NCI-H2029 treated with DMSO at 0.1 percent for 48 hours (cell line): Measurements from ENCODE around the gene FOXP1.
"Not testable (repeated sequence)": the region's sequence is repeated elsewhere in the genome, so short reads cannot be mapped to it uniquely, and the experiment has no call there.

ENCODE experiments used
- DNase-seq: peaks from one replicate; lab custom pipeline; 2025; lab: John Stamatoyannopoulos, UW

Gene FOXP1

DNA sequence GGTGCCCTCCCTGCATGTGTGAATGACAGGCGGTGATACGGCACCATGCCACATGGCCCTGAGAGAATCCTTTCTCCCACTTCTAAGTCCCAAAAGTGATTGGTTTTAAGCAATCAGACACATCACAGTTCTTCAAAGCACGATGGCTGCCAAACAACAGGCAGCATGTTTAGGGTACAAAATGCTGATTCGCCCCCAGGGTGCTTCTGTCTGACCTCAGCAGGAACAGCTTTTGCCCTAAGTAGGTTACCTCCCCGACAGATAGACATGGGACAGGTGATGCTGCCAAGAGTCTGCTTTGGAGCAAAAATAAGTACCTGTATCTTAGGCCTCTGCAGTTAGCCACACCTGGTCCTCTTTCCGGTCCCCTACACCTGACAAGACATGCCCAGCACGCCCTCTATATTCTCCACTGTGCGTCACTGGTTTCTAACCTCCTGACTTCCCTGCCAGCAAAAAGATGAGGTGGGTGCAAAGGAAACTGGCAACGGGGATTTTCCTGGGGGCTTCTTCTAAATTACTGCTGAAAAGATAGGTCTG, 549.8 kb downstream of the FOXP1 start:
- no peak for DNase-seq

DNA sequence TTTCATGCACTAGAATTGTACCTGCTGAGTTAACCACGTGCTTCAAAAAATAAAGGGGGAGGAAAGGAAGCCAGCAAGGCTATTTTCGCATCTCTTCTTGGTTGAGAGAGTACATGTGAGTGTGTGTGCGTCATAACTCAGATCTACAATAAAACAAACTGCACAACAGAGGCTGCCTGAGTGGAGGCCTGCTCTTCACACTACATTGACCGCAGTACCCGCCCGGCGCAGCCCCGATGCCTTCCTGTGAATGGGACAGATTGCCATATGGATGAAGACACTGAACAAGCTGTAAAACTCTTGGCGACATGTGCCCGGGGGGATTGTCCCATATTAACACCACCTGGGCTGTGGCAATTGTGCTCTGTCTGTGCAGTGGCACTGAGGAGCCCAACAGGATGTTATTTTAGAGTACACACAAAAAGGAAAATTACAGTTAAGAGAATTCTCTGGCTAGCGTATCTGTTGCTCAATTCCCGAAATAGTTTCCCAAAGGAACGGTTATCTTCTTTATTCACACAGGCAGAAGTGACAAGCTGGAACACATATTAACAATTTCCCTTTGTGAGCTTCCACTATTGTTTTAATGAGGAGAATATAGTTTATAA, 551.5 kb downstream of the FOXP1 start:
- DNase-seq = no peak

DNA sequence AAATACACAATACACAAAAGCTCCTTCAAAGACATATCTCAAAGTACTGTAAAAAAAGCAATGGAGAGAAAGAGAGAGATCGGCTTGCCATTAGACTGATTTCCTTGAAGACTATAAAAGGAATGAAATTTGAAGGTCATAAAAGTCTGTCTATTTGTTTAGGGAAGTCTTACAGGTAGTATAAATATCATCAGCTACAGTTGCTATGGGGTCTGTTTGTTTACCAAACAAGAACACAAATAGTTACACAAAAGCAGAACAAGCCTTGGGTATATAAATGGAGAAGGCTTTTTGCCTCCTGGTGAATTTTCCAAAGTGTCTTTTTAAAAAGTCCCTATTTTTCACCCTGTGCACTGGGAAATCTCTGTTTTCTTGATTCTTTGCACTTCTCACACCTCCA, 552.3 kb downstream of the FOXP1 start:
- peak; percentile 40 for DNase-seq

DNA sequence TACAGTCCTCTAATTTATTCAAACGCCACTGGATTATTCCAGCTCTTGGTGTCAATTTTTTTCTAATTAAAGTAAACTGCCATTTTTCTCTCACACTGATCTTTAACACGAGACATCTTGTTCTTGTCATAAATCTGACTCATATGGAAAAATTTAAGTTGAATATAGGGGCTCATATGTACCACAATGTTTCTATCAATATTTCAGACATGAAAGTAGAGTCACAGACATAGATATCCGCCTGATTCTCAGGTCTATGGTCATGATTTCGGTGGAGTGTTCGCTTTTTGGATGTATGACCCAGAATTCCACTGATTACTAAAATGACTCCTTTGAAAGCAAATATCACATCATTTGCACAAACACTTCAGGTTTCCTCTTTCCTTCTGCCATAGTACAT, 552.8 kb downstream of the FOXP1 start:
- DNase-seq = no peak

DNA sequence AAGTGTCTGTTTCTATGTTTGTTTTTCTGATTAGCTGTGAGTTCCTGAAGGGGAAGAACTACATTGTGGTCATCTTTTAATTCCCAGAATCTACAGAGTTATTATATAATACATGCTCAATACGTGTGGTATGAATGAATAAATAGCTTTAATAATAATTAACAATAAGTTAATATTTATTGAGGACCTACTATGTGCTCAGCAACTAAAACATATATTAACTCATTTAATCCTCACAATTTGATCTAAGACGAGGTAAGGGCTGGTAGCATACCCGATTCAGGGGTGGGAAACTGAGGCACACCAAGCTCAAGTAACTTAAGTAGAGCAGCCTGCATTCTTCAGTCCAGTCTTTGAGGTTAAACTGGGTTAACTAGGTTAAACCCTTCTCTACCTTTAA, 553.8 kb downstream of the FOXP1 start:
- DNase-seq = no peak

DNA sequence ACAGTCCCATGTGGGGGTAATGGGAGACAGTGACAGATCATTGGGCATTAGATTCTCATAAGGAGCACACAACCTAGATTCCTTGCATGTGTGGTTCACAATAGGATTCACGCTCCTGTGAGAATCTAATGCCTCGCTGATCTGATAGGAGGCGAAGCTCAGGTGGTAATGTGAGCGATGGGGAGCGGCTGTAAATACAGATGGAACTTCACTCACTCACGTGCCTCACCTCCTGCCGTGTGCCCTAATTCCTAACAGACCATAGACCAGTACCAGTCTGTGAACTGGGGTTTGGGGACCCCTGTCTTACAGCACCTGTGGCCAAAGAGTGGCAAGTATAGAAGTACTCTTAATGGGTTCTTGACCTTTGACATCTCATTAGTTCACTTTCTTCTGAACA, 554.7 kb downstream of the FOXP1 start:
- DNase-seq = no peak

DNA sequence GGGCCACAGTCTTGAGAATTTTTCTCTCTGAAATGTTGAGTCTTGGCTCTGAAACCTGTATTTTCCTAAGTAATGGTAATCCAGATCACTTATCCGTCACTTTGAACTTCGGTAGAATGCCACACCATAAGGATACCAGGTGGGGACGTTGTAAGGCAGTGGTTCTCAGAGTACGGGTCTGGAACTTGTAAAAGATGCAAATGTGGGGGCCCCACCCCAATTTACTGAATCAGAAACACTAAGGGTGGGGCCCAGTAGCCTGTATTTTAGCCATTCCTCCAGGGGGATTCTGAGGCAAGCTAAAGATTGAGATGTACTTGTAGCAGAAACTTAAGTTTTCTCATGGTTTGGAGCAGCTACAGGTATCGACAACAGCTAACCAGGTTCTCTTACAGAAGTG, 555.3 kb downstream of the FOXP1 start:
- no peak for DNase-seq

DNA sequence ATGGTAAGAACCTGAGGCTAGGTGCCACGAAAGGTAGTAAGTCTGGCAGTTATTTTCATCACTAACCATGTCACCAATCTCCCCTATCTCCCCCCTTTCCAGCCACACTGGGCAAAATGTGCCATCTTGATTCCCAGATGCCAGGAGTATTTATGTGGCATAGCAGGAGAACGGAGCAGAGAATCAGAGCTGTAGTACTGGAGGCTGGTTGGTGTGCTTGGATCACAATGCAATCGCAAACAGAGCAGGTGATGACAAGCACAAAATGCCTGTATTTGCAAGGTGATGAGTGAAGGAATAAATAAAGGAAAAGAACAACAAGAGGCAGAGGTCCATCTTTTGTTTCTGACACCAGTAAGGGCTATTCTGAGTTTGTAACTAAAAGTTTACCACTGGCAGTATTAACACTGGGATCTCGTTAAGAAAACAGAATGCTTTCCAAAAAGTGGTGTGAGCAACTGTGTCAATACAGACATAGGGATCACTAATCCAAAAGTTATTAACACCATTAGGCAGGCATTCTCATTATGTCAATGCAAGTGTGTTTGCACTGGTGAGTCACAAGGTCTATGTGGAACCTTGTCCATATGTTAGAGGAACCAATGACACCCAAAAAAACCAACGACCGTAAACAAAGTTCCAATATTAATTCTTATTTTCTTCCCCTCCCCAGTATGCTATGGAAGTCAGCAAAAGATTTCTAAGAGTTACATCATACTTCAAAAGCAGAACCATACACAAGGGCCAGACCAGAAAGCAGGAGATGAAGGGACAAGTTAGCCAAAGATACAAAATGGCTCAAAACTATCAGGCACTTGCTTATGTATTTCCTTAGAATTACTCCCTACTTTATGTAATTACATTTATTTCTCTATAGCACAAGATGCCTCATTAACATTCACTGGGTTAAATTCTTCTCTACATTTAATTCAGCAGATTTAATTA, 556.6 kb downstream of the FOXP1 start:
- DNase-seq = no peak

DNA sequence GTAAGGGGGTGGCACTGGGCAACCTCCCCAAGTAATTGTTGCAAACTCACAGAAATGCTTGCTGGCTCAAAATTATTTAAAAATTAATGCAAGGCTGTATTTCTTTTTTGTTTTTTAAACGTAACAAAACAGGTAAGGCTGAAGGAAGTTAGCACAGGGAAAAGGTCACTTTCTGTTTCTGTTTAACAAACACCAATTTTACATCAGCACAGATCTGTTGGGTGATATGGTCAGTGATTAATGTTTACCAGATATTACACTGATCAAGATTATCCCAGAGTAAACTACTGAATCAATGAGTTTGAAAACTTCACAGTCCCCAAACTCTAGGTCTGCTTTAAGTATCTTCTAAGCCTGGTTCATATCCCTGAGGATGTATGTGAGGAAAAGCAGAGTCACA, 558.0 kb downstream of the FOXP1 start:
- DNase-seq = no peak

DNA sequence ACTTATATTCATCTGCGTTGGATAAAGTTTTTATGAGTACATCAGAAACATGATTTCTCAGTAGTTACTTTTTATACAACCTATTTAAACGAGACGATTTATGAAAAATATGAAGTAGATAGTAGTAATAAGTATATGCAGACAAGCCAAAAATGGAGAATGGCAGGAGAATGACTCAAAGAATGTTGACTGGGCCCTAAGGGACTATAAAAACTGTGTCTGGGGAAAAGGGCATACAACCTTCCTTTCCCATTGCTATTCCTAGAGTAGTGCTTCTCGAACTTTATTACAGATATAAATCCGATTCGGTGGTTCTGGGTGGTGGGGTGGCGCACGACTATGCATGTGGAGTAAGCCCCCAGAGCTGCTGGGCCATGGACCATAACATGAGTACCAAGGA, 558.5 kb downstream of the FOXP1 start:
- no peak for DNase-seq

DNA sequence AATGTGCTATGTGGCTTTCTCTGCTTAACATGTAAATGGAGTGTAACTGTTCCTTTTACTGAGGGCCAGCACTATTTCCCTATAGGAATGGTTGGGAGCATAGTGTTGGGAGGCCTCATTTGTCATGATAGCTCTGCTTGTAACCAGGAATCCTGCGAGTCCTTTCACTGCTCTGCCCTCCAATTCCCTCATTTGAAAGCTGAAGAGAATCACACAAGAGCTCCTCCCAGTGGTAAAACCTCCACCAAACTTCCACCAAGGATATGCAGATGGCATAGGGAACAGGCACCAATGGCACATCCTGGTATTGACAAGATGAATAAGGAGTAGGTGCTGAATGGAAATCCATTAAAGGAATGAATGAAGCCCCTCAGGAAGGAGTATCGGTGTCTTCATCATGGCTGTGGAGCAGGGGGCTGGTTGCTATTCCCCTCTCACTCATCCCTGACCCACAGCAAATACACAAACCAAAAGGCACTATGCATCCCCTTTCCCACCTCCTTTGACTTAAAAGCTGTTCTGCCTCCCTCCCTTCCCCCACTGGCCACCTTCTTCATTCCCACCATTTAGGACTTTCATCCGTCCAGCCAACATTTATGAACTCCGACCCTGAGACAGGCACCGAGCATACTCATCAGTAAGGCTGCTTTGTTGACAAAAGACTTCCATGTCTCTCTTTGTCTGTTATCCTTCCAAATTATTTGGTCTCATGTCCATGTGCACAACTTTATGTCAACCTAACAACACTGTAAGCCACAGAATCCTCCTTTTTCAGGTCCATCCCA, 560.8 kb downstream of the FOXP1 start:
- DNase-seq = no peak

DNA sequence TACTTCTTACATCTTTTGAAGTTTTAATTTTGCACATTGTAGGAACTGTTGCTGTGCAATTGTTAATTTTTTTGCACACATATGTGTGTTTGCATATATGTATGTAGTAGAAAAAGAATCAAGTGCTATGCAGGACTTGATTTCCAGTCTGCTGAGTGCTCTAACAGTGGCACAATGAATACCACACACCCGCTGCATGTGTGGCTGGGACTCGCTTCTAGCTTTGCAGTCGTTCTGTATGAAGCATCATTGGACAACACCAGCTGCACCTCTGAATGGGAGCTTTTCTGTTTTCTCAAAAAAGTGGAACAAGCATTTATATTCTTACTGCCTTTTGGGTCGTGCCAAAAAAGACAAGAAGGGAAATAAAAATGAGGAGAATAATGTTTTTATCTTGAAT, 564.7 kb downstream of the FOXP1 start:
- DNase-seq = no peak

DNA sequence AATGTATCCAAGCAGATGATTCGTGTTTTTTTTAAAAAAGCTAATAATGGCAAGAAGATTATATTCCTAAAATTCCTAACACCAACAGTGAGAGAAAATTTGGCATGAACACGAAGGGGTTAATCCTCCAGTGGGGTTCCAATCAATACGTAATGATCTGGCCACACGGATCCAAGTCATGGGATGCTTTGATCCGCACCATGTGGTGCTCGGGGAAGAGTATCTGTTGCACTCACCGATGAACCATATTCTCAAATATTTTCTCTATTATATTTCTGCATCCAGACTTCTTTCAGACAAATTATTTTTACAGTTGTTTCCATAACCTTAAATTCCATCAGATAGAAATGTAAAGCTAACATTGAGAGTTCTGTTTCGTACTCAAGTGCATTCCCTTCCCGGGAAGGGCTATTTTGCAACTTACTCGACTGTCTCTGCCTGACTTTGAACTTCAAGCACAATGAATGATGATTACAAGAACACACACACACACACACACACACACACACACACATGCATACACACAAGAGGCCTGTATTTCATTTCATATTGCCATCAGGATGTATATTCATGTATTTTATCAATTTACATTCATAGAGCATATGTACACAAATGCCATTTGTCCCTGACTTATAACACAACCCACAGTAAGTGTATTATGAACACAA, 567.2 kb downstream of the FOXP1 start:
- DNase-seq = no peak

DNA sequence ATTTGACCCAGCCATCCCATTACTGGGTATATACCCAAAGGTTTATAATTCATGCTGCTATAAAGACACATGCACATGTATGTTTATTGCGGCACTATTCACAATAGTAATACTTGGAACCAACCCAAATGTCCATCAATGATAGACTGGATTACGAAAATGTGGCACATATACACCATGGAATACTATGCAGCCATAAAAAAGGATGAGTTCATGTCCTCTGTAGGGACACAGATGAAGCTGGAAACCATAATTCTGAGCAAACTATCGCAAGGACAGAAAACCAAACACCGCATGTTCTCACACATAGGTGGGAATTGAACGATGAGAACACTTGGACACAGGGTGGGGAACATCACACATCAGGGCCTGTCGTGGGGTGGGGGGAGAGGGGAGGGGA, 568.9 kb downstream of the FOXP1 start:
- DNase-seq = not testable (repeated sequence)

DNA sequence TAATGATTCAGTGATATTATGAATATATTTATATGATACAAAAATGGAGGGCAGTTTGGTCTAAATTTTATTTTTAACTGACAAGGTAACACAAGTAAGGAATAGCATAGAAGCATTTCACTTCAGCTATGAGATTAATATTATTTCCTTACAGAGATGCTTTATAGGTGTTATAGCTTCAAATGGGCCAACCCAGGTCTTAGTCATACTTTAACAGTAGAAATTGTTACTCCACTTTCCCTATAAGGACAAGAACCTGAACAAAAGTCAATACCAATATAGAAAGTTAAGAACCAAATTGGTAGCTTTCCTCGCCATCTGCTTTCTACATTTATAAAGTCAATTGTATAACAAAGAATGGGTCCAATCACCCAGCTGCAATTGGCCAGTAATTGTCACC, 570.6 kb downstream of the FOXP1 start:
- DNase-seq = no peak

DNA sequence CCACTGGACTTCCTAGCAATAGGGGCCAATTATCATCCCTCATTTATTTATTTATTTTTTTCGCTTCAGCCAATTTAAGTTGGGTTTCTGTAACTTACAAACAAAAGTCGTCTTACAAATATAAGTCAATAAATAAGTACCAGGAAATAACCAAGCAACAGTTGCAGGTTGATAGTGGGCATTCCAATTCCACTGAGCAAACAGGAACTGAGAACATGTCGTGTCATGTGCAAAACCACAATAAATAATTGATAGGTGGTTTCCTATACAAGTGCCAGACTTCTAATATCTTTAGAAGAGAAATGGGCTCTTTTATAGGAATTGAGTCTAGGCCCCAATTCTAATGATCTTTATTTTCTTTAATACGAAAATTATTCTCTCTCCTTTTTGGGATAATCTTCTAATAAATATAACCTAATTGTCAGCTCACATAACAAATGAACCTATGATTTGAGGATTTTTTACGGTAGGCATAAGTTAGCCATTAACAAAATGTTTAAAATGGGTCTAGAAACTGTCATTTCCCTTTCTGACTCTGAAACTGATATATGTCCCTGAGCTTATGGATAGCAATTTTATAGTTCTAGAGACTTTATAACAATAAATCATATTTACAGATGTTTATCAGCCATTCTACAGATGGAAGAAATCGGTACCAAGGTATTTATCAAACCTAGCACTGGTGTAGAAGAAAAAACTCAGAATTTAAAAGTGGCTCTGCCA, 571.8 kb downstream of the FOXP1 start:
- no peak for DNase-seq

DNA sequence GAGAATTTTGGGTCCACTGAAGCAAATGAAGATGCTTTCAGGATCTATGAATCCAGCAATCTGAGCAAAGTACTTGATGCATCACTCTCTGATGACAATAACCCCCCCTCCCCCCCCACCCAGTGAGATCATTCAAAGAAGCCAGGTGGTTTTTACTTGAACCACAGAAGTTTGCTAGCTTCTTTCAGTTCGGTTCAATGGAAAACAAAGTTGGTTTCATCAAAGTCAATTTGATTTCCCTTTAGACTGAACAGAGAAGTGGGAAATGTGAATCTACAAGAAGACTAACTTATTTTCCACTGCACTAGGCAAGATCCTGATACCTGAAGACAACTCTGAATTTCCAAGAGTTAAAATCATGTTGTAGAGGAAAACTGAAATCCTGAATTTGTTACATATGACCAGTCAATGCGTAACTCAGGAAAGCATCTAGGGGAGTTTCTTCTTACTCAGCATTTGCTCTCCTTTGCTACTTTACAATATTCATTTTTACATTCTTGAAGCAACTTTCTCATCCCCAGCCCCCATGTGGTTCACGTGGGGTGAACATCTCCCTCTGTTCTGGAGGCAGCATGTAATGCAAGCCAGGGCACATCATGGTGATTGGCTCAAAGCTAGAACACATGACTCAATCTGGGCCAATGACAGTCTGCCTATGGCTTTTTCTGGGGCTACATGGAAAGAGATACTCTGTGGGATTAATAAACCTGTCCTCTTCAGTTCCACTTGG, 572.6 kb downstream of the FOXP1 start:
- no peak for DNase-seq

DNA sequence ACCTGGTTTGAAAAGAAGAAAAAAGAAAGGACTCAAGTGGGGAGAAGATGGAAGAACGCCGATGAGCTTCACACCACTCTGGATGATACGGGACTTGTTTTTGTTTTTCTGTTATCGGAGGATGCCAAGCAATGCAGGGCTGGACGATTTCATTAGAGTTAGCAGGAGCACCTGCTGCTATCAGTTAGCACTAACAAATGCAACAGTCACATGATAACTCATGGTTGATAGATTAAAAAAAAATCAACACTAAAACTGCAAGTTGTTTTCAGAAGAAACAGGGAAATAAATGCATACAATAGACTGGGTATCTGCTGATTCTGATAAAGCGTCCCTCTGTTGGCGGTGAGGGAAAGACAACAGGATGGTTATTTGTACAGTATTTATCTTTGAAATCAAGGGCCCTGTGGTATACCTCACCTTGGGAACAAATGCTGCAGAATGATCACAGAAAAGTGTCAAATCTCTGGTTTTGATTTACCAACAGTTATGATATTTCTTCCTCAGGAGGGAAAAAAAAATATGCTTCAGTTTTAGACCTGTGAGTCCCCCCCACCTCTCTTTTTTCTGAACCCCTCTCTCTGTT, 575.1 kb downstream of the FOXP1 start:
- no peak for DNase-seq

DNA sequence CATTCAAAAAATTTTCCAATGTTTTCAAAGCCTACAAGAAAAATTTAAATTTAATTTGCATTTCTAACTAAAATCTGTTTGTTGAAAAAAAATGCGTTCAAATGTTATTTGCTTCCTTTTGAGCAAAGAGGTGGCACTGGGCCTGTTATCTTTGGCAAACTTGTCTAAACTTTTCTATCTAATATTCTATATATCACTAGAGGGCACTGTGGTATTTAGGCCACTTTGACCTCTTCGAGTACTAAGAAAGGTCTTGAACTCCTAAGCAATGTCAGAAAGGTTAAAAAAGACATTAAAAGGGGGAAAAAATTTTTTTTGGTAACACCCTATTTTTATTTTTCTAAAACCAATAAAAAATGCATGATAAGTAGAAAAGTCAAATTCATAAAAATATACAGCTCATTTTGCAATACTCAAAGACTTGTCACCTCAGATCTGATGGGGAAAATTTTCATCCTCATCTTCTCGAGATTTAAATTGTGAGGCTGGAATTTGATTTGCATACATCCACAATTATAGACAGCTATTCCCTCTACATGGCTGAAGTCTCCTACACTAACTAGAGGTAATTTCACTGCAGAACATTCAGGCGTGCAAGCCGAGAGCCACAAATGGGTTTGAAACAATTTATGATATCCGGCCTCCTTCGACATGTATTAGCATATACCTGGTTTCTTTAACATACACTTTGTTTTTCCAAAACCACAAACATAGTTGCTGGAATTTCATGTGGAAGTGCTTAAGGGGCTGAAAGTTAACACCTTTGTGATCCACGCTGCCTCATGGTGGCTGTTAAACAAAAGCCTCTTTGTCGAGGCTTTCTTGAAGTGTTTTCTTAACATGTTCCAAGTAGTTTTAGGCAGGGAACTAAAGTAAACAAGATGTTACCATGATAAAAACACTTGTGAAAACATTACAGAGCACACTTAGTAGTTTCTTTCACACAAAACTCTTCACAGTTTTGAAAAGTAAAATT, 576.4 kb downstream of the FOXP1 start:
- DNase-seq = no peak
